GM21447 (cell line): ENCODE data around the gene CARD10.

Experiments
- ATAC-seq: cut with Tn5 transposase; IDR thresholded peaks from one replicate; pipeline ENCODE4 v1.9.1; 2021; ENCODE audit not compliant: unreplicated experiment

The CARD10 gene

DNA sequence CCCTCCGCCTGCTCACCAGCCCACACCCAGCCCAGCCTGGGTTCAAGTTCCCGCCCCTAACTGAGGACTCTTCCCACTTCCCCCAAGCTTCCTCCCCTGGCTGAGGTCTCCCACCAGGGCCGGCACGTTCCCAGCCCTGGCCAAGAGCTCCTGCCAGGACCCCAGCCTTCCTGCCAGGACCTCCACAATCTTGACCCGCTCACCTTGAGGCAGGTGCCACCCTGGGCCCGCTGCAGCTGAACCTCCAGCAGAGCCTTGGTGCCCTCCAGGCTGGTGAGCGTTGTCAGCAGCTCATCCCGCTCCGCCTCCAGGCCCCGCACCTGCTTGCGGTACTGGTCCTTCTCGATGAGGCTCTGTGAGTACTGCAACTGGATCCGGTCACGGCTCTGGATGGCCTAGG is 13.2 kb downstream of the CARD10 start:
- ATAC-seq, result no peak

DNA sequence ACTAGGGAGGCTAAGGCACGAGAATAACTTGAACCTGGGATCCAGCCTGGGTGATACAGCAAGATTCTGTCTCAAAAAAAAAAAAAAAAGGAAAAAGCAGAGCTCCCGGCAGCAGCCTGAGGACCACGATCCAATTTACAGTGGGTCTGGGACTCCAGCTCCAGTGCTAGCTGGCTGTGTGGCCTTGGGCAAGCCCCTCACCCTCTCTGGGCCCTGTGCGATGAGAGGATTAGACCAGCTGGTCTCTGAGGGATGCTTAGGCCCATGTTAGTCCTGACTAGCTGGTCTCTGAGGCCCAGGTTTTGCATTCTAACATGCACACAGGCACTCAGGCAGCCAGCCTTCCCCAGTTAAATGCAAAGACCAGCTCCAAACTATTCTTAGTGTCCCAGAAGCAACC is 13.7 kb downstream of the CARD10 start:
- ATAC-seq, result no peak

DNA sequence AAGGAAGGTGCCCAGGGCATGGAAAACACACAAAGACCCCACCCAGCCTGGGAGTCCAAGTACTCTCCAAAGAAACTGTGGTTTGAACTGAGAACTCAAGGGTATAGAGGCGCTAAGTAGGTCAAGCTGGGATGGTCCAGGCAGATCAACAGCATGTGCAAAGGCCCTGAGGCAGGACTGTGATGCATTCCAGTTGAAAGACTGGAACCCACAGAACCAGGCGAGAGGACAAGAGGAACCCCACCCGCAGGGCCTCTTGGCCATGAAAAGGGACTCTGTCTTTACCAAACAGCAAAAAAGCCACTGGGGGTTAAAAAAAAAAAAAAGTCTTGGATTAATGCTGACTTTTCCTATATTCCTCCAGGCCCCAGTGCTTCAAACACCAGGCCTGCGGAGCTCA is 14.3 kb downstream of the CARD10 start:
- no peak for ATAC-seq

- no peak for ATAC-seq
Observed at GRCh38 chr22:37503850-37504249, 15.4 kb downstream of the CARD10 start.

GRCh38 chr22:37503183-37503683 is 16.0 kb downstream of the CARD10 start:
- ATAC-seq, result no peak

DNA sequence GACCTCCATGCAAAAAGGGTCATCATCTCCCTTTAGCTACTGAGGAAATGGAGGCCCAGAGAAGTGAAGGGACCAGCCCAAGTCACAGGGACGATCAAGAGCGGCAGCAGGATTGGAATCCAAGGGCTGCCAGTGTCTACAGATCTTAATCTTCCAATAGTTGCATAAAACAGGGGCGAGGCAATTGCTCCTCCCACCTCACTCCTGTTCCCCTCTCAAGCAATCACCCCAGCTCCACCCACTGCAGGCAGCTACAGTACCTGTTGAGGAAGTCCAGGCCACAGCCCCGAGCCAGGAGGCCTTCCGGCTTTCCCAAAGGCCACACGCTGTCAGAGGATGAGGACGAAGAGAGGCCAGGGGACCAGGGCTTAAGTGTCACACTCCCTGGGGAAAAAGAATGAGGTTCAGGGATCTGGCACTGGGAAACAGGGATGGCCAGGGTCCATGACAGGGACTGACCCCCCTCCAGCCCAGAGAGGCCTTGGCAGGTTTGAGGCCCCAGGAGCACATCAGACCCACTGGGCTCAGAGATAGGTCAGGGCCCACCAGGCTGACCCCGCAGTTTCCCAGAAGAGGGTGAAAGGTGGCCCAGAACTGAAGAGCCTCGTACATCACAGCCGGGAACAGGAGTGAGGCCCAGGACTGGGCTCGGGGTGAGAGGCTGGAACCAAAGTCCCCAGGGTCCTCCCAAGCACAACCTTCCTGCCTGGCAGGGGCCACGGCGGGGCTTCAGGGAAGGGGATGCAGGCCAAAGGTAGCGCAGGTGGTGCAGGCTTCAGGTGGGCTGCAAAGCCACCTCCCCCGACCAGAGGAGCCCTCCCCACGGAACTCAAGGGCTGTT is 16.7 kb downstream of the CARD10 start:
- no peak for ATAC-seq

DNA sequence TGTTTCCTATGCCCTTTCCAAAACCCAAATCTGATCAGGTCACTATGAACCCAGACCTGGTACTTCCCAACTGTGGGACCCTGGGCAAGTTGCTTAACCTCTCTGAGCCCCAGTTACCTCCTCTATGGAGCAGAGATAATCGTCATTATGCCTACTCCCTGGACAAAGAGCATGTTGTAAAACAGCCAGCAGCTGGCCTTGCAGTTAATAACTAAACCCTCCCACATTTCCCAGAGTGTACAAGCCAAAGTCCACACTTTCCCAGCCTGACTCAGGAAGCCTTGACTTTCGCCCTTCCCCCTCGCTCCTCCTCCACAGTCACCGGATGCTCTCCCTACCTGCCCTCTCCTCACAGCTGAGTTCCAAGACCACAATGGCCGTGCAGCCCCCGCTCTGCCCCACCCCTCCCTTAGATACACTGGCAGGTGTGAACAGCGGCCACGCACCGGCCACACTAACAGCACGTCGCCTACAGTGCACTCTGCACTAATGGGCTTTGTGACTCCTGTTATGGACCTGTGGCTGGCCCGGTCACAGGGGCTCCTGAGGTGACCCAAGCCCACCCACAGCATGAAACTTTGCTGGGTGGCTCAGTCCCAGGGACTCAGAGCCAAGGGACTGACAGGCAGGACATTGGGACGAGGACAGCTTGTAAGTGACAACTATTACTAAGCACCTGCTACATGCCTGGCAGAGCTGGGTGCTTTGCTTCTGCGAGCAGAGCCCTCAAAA is 17.4 kb downstream of the CARD10 start:
- ATAC-seq, result no peak

- no peak for ATAC-seq
Observed at GRCh38 chr22:37500745-37501609, 18.2 kb downstream of the CARD10 start.

DNA sequence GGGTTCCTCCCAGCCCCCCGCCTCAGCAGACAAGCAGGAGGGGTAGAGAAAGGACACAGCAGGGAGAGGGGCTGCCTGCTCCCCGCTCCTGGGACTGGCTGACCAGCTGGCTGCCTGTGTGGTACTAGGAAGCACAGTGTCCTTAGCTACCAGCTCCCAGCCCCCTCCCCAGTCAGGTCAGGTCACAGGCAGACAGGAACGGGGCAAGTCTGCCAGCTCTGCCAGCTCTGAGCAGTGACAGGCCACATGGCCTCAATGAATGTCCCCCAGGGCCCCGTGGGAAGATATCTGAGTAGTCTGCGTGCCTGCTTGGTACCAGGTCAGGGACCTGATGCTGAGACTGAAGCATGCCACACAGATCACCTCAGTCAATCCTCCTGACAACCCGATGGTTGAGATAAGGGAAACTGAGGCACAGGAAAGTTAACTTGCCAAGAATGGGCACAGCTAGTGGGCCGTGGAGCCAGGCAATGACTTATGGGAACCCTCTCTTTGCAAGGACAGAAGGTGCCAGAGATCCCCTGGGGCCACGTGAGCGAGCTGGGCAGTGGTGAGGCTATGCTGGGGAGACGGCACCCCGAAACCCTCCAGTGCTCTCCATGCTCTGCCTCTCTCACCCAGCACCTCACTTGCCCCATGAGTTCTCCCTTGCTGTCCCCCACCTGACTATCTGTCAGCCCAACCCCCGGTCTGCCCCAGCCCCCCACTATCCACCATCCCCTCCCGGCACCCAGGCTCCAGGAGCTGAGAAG is 19.2 kb downstream of the CARD10 start:
- no peak for ATAC-seq

DNA sequence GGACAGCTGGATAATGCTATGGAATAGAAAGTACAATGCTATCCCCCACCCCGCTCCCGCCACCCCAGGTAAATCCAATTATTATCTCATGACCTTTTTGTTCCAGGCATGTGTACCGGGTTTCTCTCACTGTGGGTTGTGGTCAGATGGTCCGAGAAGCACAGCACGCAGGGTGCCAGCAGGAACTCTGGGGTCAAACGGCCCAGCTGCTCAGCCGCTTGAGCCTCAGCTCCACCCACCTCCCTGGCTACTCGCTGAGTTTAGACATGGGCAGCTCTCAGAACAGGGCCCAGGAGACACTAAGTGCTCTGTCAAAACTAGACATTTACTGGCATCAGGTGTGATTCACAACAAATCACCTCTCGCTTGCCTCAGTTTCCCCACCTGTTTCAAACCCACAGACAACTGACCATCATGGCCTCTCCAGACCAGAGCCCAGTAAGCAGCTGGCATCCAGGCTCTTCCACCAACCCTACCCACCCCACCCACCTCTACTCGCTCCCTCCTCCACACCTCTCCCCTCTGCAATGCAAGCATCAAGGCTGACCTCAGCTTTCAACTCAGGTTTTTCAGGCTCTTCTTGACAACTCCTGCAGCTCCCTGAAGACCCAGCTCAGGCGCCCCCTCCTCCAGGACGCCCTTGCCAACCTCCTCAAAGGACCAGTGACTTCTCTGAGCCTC is 20.0 kb downstream of the CARD10 start:
- ATAC-seq, result no peak

- ATAC-seq, result no peak
Observed at GRCh38 chr22:37498289-37498909, 20.8 kb downstream of the CARD10 start.

GRCh38 chr22:37497062-37497599 is 22.1 kb downstream of the CARD10 start:
- ATAC-seq, result no peak

- no peak for ATAC-seq
Observed at GRCh38 chr22:37496651-37497050, 22.6 kb downstream of the CARD10 start.

DNA sequence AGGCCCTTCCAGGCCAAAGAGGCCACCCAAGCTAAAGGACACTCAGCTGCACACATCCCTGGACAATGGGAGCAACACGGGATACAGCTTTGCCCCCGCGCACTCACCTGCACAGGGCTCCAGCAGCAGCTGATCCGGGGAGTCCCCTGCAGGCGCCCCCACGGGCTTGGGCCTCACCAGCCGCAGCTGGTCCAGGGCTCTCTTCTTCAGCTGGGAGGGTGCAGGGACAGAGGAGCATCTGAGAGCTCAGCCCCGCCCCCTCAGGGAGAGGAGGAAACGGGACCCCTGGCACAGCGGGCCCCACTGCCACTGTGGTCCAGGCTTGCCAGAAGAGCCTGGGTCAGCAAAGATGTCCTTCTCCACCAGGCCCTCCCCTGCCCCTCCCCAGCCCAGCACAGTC is 25.2 kb downstream of the CARD10 start:
- no peak for ATAC-seq

GRCh38 chr22:37492428-37493344 is 26.5 kb downstream of the CARD10 start:
- ATAC-seq, result no peak

- ATAC-seq, result no peak
Observed at GRCh38 chr22:37491559-37492427, 27.4 kb downstream of the CARD10 start.

- no peak for ATAC-seq
Observed at GRCh38 chr22:37491106-37491505, 28.1 kb downstream of the CARD10 start.
